GM21717 (cell line): ENCODE data around the gene PITPNC1.
"Not testable (repeated sequence)": the region's sequence is repeated elsewhere in the genome, so short reads cannot be mapped to it uniquely, and the experiment has no call there.

ENCODE experiments used
- ATAC-seq: cut with Tn5 transposase; IDR thresholded peaks from one replicate; pipeline ENCODE4 v1.9.1; 2021; ENCODE audit warnings: mild to moderate bottlenecking, moderate library complexity; ENCODE audit not compliant: unreplicated experiment

Gene PITPNC1

DNA sequence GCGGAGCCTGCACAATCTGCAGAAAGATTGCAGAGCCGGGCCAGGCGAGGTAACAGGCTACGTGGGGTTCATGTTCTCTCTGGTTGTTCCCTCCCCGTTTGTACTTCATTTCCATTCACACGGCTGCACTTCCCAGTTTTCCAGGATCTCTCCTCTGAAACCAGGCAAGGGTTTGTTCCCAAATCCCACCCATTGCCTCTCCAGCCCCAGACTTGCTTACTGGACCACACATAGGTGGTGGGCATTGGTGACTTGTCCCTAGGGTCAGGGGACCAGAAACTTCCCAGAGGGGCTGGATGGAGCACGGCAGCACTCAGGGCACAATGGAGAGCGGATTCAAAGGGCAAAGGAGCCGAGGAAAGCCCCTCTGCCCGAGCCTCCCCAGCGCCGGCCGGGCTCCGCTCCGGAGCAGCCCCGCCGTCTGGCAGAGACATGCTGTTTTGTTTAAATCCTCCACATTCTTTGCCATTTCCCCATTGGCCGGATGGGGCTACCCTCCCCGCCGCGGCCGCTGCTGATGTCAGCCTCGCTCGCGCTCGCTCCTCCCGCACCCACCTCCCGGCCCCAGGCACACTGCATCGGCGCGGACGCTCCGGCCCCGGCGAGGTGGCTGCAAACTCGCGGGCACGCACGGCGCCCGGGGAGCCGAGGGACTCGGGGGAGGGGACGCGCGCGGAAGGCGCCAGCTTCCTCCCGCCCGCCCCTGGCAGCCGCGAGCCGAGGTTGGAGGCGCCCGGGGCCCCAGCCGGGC, at the start of gene PITPNC1:
PITPNC1 (plus strand) TSS at position 545 of the 751 bp plus-strand sequence.
- peak; percentile 74 for ATAC-seq

DNA sequence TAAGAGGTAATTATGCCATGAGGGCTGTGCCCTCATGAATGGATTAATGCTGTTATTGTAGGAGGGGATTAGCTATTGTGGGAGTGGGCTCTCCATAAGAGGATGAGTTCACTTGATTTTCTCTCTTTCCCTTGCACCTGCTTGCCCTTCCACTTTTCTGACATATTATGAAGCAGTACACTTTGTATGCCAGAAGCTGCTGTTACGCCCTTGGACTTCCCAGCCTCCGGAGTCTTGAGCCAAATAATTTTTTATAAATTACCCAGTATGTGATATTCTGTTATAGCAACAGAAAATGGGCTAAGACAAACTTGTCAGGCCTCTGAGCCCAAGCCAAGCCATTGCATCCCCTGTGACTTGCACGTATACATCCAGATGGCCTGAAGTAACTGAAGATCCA, 49.1 kb upstream of the PITPNC1 start:
- no peak for ATAC-seq

- not testable (repeated sequence) for ATAC-seq
Measured at GRCh38 chr17:67331381-67332161, 45.5 kb upstream of the PITPNC1 start.

GRCh38 chr17:67332162-67332508, 44.9 kb upstream of the PITPNC1 start:
- ATAC-seq: not testable (repeated sequence)

GRCh38 chr17:67335245-67335835, 41.7 kb upstream of the PITPNC1 start:
- no peak for ATAC-seq

GRCh38 chr17:67336859-67337258, 40.2 kb upstream of the PITPNC1 start:
- no peak for ATAC-seq

GRCh38 chr17:67338353-67338752, 38.7 kb upstream of the PITPNC1 start:
- not testable (repeated sequence) for ATAC-seq

GRCh38 chr17:67343237-67343636, 33.8 kb upstream of the PITPNC1 start:
- no peak for ATAC-seq

- ATAC-seq: no peak
Measured at GRCh38 chr17:67347826-67348225, 29.3 kb upstream of the PITPNC1 start.

DNA sequence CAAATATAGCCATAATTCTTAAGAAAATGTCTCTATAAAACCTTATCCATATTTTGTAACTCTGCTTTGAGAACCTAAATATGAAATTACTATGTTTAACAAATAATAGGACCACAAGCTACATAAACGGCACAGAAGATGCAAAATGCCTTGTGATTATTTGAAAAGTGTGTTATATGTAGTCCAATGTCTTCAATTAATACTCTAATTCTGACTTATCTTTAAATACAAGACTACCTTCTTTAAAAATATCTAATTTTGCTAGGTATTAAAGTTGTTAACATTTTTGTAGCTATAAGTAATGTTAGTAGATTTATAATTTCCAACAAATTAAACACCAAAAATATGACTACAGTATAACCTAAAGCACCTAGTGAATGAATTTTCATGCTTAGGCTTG, 27.7 kb upstream of the PITPNC1 start:
- no peak for ATAC-seq

DNA sequence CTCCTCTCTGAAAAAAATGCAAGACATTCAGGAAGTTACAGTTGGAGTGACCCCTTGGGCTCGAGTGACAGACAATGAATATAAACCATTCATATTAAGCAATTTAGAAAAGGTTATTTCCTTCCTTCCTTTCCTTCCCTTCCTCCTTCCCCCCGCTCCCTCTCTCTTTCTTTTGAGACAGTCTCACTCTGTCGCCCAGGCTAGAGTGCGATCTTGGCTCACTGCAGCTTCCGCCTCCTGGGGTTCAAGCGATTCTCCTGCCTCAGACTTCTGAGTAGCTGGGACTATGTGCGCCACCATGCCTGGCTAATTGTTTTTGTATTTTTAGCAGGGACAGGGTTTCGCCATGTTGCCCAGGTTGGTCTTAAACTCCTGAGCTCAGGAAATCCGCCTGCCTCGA, 23.9 kb upstream of the PITPNC1 start:
- ATAC-seq: no peak

DNA sequence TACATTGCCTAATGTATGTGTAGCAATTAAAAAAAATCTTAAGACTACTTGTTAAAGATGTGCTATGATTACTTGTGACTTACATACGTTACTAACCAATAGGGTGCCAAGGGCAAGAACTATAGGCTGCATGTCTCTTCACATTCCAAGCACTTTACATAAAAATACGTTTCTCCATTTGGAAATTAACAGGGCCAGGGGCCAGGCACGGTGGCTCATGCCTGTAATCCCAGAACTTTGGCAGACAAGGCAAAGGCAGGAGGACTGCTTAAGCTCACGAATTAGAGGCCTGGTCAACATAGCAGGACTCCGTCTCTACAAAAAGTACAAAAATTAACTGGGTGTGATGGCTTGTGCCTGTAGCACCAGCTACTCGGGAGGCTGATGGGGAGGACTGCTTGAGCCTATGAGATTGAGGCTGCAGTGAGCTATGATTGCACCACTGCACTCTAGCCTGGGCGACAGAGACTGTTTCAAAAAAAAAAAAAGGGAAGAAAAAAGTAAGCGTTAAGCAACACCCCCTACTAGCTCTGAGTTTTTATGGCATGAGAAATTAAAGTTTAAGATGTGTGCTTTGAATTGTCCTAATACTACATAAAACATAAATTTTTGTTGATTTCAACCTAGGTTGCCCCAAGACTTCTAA, 23.0 kb upstream of the PITPNC1 start:
- ATAC-seq: no peak

- ATAC-seq: no peak
Measured at GRCh38 chr17:67358612-67359011, 18.5 kb upstream of the PITPNC1 start.

GRCh38 chr17:67359960-67360791, 16.9 kb upstream of the PITPNC1 start:
- no peak for ATAC-seq

DNA sequence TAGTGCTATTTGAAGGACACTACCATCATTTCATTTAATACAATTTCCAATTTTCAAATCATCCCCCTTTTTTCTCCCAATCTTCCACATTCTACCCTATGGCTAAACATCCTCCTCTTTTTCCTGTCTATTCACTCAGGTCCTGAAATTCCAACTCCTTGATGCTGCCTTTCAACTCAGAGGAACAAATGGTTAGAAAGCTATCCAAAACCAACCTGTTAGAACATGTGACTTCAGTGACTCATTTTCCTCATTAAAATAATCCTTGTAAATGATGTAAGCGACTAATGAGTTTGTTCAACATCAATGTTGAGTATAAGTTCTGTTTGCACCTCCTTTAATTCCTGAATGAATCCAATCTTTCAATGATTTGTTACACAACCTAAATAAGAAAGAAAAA, 16.2 kb upstream of the PITPNC1 start:
- no peak for ATAC-seq

- no peak for ATAC-seq
Measured at GRCh38 chr17:67362173-67362572, 14.9 kb upstream of the PITPNC1 start.

DNA sequence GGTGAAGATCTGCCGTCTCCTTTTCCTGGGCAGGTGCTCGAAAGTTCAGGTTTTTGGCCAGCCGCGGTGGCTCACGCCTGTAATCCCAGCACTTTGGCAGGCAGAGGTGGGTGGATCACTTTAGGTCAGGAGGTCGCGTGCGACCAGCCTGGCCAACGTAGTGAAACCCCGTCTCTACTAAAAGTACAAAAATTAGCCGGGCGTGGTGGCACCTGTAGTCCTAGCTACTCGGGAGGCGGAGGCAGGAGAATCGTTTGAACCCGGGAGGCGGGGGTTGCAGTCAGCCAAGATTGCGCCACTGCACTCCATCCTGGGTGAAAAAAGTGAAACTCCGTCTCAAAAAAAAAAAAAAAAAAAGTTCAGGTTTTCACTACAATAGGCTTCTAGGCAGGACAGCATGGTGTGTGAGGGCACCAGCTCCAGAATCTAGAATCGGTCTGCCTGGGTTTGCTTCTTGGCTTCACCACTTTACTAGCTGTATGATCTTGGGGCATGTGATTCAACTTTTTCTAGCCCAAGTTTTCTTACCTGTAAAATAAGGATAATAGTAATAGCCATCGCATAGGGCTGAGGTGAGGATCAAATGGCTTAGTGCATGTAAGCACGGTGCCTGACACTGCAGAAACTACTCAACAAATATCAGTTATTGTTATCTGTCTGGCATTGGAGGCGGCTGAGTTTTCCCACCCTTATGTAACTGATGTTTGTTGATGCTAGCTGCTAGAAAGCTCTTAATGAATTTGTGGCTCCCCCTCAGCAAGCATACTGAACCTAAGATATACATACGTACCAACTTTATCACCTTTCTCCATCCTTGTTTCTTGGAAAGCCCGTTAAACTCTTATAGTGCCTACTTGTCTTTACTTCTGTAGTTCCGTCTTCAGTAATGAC, 12.0 kb upstream of the PITPNC1 start:
- ATAC-seq: no peak

DNA sequence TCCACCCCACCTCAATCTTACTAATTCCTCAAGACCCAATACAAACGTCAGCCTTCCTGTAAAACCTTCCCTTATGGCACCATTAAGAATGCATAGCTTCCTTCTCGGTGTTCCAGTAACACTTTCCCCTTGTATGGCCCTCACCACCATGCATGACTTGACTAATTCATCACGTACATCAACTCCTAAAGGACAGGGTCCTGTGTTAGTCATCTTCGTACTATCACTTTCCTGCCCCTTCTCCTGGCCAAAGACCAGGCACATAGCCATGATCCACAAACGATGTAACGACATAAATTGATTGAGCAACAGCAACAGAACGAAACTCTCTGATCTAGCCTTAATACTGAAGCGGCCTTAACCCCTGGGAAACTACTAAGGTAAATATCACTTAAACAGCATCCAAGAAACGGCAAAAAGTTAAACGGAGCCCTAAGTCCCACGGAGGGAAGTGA, 11.3 kb upstream of the PITPNC1 start:
- ATAC-seq: peak; percentile 28
